Measurements from ENCODE around the gene HEPACAM. TPM values are rescaled to one million over a fixed set of nuclear protein-coding genes. Genes with fewer than 3 reads are reported as not detected.

Gene HEPACAM
- total RNA-seq, 1 experiment from 2014 or later = not detected

DNA sequence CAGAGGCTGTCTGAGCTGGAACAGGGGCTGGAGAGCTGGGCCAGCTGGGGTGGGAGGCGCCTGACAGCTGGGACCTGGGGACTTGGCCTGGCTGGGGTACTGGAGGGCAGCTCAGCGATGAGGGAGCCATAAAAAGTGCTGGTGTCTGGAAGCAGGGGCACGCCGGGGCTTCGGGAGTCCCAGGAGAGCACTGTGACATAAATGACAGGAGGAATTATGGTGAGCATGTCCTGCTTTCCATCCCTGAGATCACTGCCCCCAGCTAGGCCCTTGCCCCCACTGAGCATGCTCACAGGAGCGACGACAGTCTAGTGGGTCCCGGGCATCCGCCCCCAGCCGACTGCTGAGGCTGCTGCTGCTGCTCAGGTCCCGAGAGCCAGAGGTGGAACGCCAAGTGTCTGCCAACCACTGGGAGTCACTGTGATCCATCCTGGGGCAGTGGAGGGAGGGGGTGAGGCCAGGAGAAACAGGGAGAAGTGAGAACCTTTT is 44.4 kb downstream of the HEPACAM start:
- Histone ChIP-seq H4K91ac (ENCODE audit: insufficient read length, low read depth, low read length) (no peak overlapping the region), H3K27ac (ENCODE audit: insufficient read length, low read depth, low read length) (no peak overlapping the region), H2AFZ (ENCODE audit: low read length) (no peak overlapping the region), H2AK5ac (ENCODE audit: insufficient read length, low read length) (no peak overlapping the region), H2BK120ac (ENCODE audit: low read depth, low read length, poor library complexity, severe bottlenecking) (no peak overlapping the region), H2BK12ac (ENCODE audit: insufficient read length, low read depth, low read length) (no peak overlapping the region), H3K23ac (ENCODE audit: insufficient read length, low read depth, low read length) (no peak overlapping the region), H4K8ac (replicated peaks; ENCODE audit: insufficient read length, low read depth, low read length) (no peak overlapping the region), H3K4me1 (ENCODE audit: insufficient read depth, low read length) (no peaks in the 10 kb centered on the region), H3K4me2 (ENCODE audit: insufficient read depth, insufficient read length, low read length) (no peak overlapping the region), H3K27me3 (ENCODE audit: insufficient read depth, low read length) (no peaks in the 10 kb centered on the region; the same call in 1 of the 2 replicates), H3K18ac (ENCODE audit: insufficient read length, low read depth, low read length) (no peak overlapping the region), H3K14ac (ENCODE audit: insufficient read depth, low read length) (no peak overlapping the region; the same call in 1 of the 2 replicates), H3K9ac (ENCODE audit: extremely low read depth, insufficient read length, low read length) (no peak overlapping the region), H2BK5ac (ENCODE audit: insufficient read length, low read length) (no peak overlapping the region), H3K23me2 (ENCODE audit: insufficient read length, low read depth, low read length, poor library complexity, severe bottlenecking) (no peaks in the 10 kb centered on the region), H3K9me3 (ENCODE audit: control insufficient read depth, low read depth, low read length) (no peaks in the 10 kb centered on the region), H3K4ac (ENCODE audit: low read depth, low read length) (no peak overlapping the region), H2BK20ac (ENCODE audit: low read depth, low read length, poor library complexity, severe bottlenecking) (no peak overlapping the region), H3K56ac (ENCODE audit: insufficient read length, low read depth, low read length) (no peak overlapping the region), H4K20me1 (ENCODE audit: control insufficient read depth, insufficient read depth, insufficient read length) (no peaks in the 10 kb centered on the region), H4K5ac (ENCODE audit: insufficient read length, low read depth, low read length) (no peak overlapping the region), H3K79me1 (ENCODE audit: insufficient read depth, low read depth, low read length, poor library complexity, severe bottlenecking) (no peaks in the 10 kb centered on the region), H2BK15ac (ENCODE audit: low read depth, low read length) (no peak overlapping the region), H3K79me2 (ENCODE audit: insufficient read depth, low read length) (no peaks in the 10 kb centered on the region), H3T11ph (ENCODE audit: low read length) (no peak overlapping the region)
- Mint-ChIP-seq H3K4me1 (no peaks in the 10 kb centered on the region), H3K27me3 (ENCODE audit: low read depth) (peaks cover 29% of the 10 kb centered on the region), H3K27ac (no peak overlapping the region), H3K4me3 (no peak overlapping the region), H3K36me3 (ENCODE audit: insufficient read depth in 1 of 3, low read depth in 3 of 3) (no peaks in the 10 kb centered on the region), H3K9me3 (no peaks in the 10 kb centered on the region)
- DNase-seq = peak; percentile 77
- WGBS (ENCODE audit: extremely low coverage, insufficient read length, low lambda C conversion rate) = no CpG with 5 or more reads among the region's 12 CpGs
- peak; percentile 32; the same call in 1 of the 3 replicates for TF ChIP-seq CTCF (conservative IDR thresholded peaks at IDR 0.05)

Data from H9 (cell line).